ENCODE data around the gene DRD3. TPM values are rescaled to one million over a fixed set of nuclear protein-coding genes. Genes with fewer than 3 reads are reported as not detected.

The DRD3 gene
- total and polyA plus RNA-seq, 2 of the 8 experiments (the other 6 are each of a cell fraction or from before 2014, with no cell fraction given) = 0.32 to 1.3 TPM

GRCh38 chr3:114221881-114222264 is 43.0 kb upstream of the DRD3 start:
- H3K27me3 ChIP-seq (replicated peaks in 1 of 4; ENCODE audit: control insufficient read depth in 3 of 4, extremely low read depth in 1 of 4, insufficient read depth in 3 of 4, low read length in 3 of 4) = no peaks in the 10 kb centered on the region; a peak in 1 of 7 replicates
- CTCF ChIA-PET (ENCODE audit: partially characterized antibody) = interaction anchor here (1.2 to 1.6 kb wide), 2 partner anchors 12 to 48 kb away, joined by 3 read pairs; no protein-coding TSS in a partner anchor
- H3K4me2 ChIP-seq (ENCODE audit: insufficient read depth in 1 of 2, low read depth in 2 of 2, low read length in 2 of 2) = no peak overlapping the region
- no peak overlapping the region for H2BK12ac ChIP-seq (ENCODE audit: low read depth, low read length)
- no peak overlapping the region for H2BK20ac ChIP-seq (ENCODE audit: low read length)
- H2AK5ac ChIP-seq (ENCODE audit: low read depth, low read length) = no peak overlapping the region
- H4K8ac ChIP-seq (ENCODE audit: extremely low read depth, insufficient read depth, low read length) = no peak overlapping the region
- POLR2A ChIA-PET (ENCODE audit: partially characterized antibody) = no interaction called here
- H2BK5ac ChIP-seq (ENCODE audit: low read depth, low read length) = no peak overlapping the region
- peaks cover 0 to 4% (median under 1%) of the 10 kb centered on the region in 4 experiments; a peak in 1 of 7 replicates for H3K4me1 ChIP-seq (replicated peaks in 1 of 4; ENCODE audit: control insufficient read depth in 3 of 4, insufficient read depth in 4 of 4, low read length in 3 of 4)
- H3K23me2 ChIP-seq (ENCODE audit: low read depth, low read length) = no peaks in the 10 kb centered on the region
- DNase-seq (ENCODE audit: low read depth in 1 of 2, low spot score in 2 of 2) (no peak), FAIRE-seq (no peak)
- H3K4ac ChIP-seq (replicated peaks; ENCODE audit: insufficient read length, low read depth, low read length) = no peak overlapping the region
- no peaks in the 10 kb centered on the region; the same call in 1 of the 2 replicates for H3K79me1 ChIP-seq (ENCODE audit: low read depth, low read length)
- peaks cover 14 to 17% of the 10 kb centered on the region in 2 experiments; a peak in 3 of 4 replicates for H3K9me3 ChIP-seq (ENCODE audit: insufficient read depth in 2 of 2, low read depth in 1 of 2, low read length in 1 of 2)
- no peak overlapping the region for H3K18ac ChIP-seq (ENCODE audit: extremely low read depth, low read length)
- H4K91ac ChIP-seq (replicated peaks; ENCODE audit: insufficient read length, low read length) = no peak overlapping the region
- H2AFZ ChIP-seq (ENCODE audit: low read length) = no peak overlapping the region
- no peaks in the 10 kb centered on the region for H3K79me2 ChIP-seq (ENCODE audit: control insufficient read depth in 1 of 2, insufficient read depth in 2 of 2, low read length in 2 of 2)
- H3K27ac ChIP-seq (ENCODE audit: low read depth, low read length) = no peak overlapping the region
- H4K5ac ChIP-seq (ENCODE audit: insufficient read length, low read depth, low read length) = no peak overlapping the region
- no peak overlapping the region for H3K9ac ChIP-seq (replicated peaks in 1 of 4; ENCODE audit: extremely low read depth in 1 of 4, low read depth in 3 of 4, low read length in 3 of 4)
- peaks cover 0 to 3% (median 0%) of the 10 kb centered on the region in 4 experiments; a peak in 1 of 8 replicates for H3K36me3 ChIP-seq (ENCODE audit: control insufficient read depth in 2 of 4, insufficient read depth in 4 of 4, low read length in 3 of 4)
- H2BK120ac ChIP-seq (replicated peaks; ENCODE audit: low read depth, low read length) = no peak overlapping the region
- no peak overlapping the region for H3K4me3 ChIP-seq (ENCODE audit: extremely low read depth in 1 of 4, insufficient read depth in 2 of 4, low read depth in 3 of 4, low read length in 4 of 4)
- H2BK15ac ChIP-seq (ENCODE audit: low read length) = no peak overlapping the region
- WGBS, 2 experiments (ENCODE audit: extremely low coverage in 1 of 2, insufficient coverage in 1 of 2, insufficient read length in 1 of 2, insufficient replicate concordance in 2 of 2, low coverage in 1 of 2, low lambda C conversion rate in 2 of 2, missing lambda C conversion rate in 1 of 2) = 88% methylated on average over 1 of the region's 1 CpG; no CpG with 5 or more reads in 1 of the 2 experiments
- no peak overlapping the region for H3K14ac ChIP-seq (ENCODE audit: insufficient read length)
- H3K56ac ChIP-seq (replicated peaks; ENCODE audit: insufficient read length, low read depth, low read length) = no peak overlapping the region
- no peaks in the 10 kb centered on the region for H4K20me1 ChIP-seq (replicated peaks in 1 of 2; ENCODE audit: control insufficient read depth in 1 of 2, insufficient read depth in 2 of 2, low read length in 2 of 2)
- no peak overlapping the region for H3K23ac ChIP-seq (ENCODE audit: insufficient read length)
- TF ChIP-seq RNF2 (IDR thresholded peaks at IDR 0.05; ENCODE audit: borderline replicate concordance, low read depth, low read length, missing control alignments, poor library complexity, severe bottlenecking) (no peak), NRF1 (IDR thresholded peaks at IDR 0.05; ENCODE audit: low read depth, low read length) (no peak), CREB1 (IDR thresholded peaks at IDR 0.05) (no peak), TEAD4 (IDR thresholded peaks at IDR 0.05; ENCODE audit: low read depth, low read length) (no peak), EZH2 (IDR thresholded peaks at IDR 0.05; ENCODE audit: low read depth, low read length, severe bottlenecking) (no peak), PHF8 (conservative IDR thresholded peaks at IDR 0.05; ENCODE audit: low read depth, low read length) (no peak), ASH2L (IDR thresholded peaks at IDR 0.05; ENCODE audit: low read length) (no peak), SP1 (IDR thresholded peaks at IDR 0.05; ENCODE audit: low read depth, low read length) (no peak), NANOG (IDR thresholded peaks at IDR 0.05; ENCODE audit: insufficient read depth, low read depth, low read length, poor library complexity, severe bottlenecking) (no peak), BCL11A (IDR thresholded peaks at IDR 0.05; ENCODE audit: low read depth in 2 of 2, low read length in 2 of 2) (no peak), CTCF (IDR thresholded peaks at IDR 0.05; ENCODE audit: control extremely low read depth in 1 of 3, insufficient read depth in 1 of 3, low read depth in 1 of 3, low read length in 3 of 3) (no peak)
